Measurements from ENCODE around the gene SLC25A25. TPM values are rescaled to one million over a fixed set of nuclear protein-coding genes. Genes with fewer than 3 reads are reported as not detected.
A peak's percentile ranks its signal among the peaks of the same experiment; 100 is the strongest.

The SLC25A25 gene
- total RNA-seq, 6 experiments from 2014 or later = 21.2 to 81.5 (median 53.3) TPM

DNA sequence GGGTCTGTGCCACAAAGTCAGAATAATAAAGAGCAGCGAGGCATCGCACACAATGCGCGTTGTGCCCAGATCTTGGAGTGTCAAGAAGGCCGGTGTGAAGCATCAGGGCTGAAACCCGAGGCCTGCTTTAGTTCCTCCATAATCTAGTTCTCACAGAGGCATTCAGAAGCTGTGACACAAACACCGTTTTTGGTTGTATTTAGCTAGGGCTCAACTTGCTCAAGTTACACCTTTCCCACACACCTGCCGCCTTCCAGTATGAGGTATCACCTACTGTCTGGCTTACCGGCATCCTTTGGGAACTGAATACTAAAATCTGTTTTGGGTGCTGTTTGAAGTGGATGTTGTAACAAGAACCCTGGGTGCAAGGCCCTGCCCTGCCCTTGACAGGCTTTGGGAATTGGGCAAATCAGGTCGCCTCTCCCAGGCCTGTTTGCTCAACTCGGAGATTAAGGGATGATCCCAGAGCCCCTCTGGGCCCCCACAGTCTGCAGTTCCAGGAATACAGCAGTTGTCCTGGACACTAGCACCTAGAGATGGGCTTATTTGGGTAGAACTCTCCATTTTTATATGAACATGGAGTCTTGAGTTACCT, 27.0 kb downstream of the SLC25A25 start:
- DNase-seq (peak in 2 of 3 donors; percentile 26 to 69), ATAC-seq (no peak)
- Histone ChIP-seq H3K27ac (peak overlapping the region; percentile 13 to 57 (median 56)), H3K27me3 (no peaks in the 10 kb centered on the region), H3K9me3 (no peaks in the 10 kb centered on the region), H3K4me3 (no peak overlapping the region), H3K4me1 (peaks cover 0 to 44% (median 15%) of the 10 kb centered on the region in 4 donors), H3K36me3 (no peaks in the 10 kb centered on the region)
- 56% methylated on average over 8 of the region's 11 CpGs for WGBS (ENCODE audit: insufficient coverage, low coverage, low lambda C conversion rate, missing lambda C conversion rate)
- TF ChIP-seq CTCF (IDR thresholded peaks at IDR 0.05) = no peak
- TF ChIP-seq POLR2A (IDR thresholded peaks at IDR 0.05) = no peak
- intact Hi-C loops (cut with DNase I) = no loop called here

DNA sequence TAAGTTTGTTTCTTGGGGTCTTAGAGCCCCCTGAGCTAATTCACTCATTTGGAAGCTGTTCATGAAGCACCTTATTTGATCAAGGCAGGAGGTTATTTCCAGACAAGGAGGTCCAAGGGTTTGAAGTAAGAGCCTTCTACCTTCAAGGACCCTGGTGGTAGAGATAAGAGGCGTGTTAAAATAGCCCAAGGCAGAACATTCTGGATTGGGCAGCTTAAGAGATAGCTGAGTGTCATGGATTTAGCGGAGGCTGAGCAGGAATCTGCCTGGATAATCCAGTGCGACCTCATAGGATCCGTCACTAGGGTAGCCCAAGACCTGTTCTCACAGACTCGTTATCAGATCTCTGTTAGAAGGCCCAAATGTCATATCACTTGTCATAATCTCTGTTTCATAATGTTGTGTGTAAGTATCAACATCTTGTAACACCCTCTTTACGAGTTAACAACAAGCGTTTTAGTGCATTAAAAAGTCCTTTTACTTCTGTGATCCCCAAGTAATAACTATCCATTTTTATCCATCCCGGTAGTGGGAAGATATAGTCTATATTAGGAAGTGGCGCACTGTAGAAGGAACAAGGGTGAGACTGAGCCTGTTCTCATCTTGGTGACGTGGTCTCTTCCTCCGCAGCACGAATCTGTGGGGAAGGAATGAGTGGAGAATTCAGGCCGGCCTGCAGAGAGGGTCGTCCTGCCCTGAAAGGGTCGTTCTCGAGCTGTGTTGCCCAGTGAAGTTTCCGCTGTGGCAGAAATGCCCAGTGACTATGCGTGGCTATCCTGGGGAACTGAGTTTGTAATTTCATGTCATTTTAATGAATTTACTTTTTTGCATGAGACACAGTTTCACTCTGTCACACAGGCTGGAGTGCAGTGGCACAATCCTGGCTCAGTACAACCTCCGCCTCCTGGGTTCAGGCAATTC, 28.8 kb downstream of the SLC25A25 start:
- no peaks in the 10 kb centered on the region for H3K27me3 ChIP-seq
- no peak for TF ChIP-seq POLR2A (IDR thresholded peaks at IDR 0.05)
- TF ChIP-seq CTCF (IDR thresholded peaks at IDR 0.05) = no peak
- intact Hi-C loops (cut with DNase I) = no loop called here
- peaks cover 0 to 10% (median 2%) of the 10 kb centered on the region in 4 donors for H3K36me3 ChIP-seq
- H3K27ac ChIP-seq = peak overlapping the region; percentile 89 to 99 (median 94)
- no peaks in the 10 kb centered on the region for H3K9me3 ChIP-seq
- ATAC-seq (no peak), DNase-seq (peak in 1 of 3 donors; percentile 20)
- peaks cover 0 to 57% (median 18%) of the 10 kb centered on the region in 4 donors for H3K4me1 ChIP-seq
- H3K4me3 ChIP-seq = no peak overlapping the region
- 84% methylated on average over 18 of the region's 19 CpGs for WGBS (ENCODE audit: insufficient coverage, low coverage, low lambda C conversion rate, missing lambda C conversion rate)

DNA sequence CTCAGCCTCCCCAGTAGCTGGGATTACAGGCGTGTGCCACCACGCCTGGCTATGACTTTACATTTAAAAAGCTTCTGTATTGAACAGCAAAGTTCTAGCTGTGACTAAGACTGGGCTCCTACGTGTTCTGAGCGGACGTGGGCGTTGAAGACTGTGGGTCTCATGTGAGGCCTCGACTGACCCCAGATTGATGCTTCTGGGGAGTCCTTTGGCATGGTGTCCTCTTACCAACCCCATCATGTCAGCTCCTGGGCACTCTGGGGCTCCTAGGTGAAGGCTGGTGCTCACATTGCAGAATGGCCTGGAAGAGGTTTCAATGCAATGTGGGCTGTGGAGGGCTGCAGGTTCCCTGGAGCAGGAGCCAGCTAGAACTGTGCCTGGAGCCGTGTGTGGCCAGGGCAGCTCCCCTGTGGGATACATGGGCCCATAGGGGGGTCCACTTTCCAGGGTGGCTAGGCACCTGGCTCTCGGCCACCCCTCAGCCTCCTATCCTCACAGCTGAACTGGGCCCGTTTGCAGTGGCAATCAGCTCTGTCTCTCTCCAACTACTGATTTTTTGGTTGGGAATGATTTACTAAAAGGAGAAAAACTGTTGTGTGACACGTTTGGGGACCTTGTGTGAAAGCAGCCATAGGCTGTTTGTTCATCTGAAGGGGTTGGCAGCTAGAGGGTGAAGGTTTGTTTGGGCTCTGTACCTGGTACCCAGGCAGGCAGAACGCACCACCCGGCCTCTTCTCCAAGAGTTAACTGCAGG, 29.7 kb downstream of the SLC25A25 start:
- intact Hi-C loops (cut with DNase I) = no loop called here
- DNase-seq = peak in 1 of 3 donors; percentile 28
- no peaks in the 10 kb centered on the region for H3K9me3 ChIP-seq
- 39% methylated on average over 8 of the region's 13 CpGs for WGBS (ENCODE audit: insufficient coverage, low coverage, low lambda C conversion rate, missing lambda C conversion rate)
- peaks cover 0 to 62% (median 23%) of the 10 kb centered on the region in 4 donors for H3K4me1 ChIP-seq
- H3K36me3 ChIP-seq = peaks cover 0 to 18% (median 7%) of the 10 kb centered on the region in 4 donors
- peak in 2 of 4 donors; percentile 30 to 65 for ATAC-seq
- peak overlapping the region; percentile 89 to 99 (median 94) for H3K27ac ChIP-seq
- TF ChIP-seq POLR2A (IDR thresholded peaks at IDR 0.05) = no peak
- no peak for TF ChIP-seq CTCF (IDR thresholded peaks at IDR 0.05)
- H3K27me3 ChIP-seq = no peaks in the 10 kb centered on the region
- H3K4me3 ChIP-seq = peak overlapping the region in 2 of 3 donors; percentile 9 to 73

Measured in right lobe of liver (tissue), 6 donors.